Mucosa of stomach (tissue), 1 donor: Measurements from ENCODE around the gene TUBA4A.
A peak's percentile ranks its signal among the peaks of the same experiment; 100 is the strongest.

Experiments
- H3K27me3 ChIP-seq: one replicate; pipeline ENCODE4 v1.7.0; 2013; ENCODE audit warnings: mild to moderate bottlenecking, low read length; ENCODE audit not compliant: control insufficient read depth, insufficient read depth
- H3K36me3 ChIP-seq: one replicate; pipeline ENCODE4 v1.7.0; 2013; ENCODE audit warnings: low read length; ENCODE audit not compliant: control insufficient read depth, insufficient read depth
- H3K4me1 ChIP-seq: one replicate; pipeline ENCODE4 v1.7.0; 2013; ENCODE audit warnings: mild to moderate bottlenecking, low read length; ENCODE audit not compliant: control insufficient read depth, insufficient read depth
- H3K4me3 ChIP-seq: one replicate; pipeline ENCODE4 v1.7.0; 2013; ENCODE audit warnings: low read length
- H3K9ac ChIP-seq: one replicate; pipeline ENCODE4 v1.7.0; 2013; ENCODE audit warnings: mild to moderate bottlenecking, low read length, moderate library complexity
- H3K9me3 ChIP-seq: one replicate; pipeline ENCODE4 v1.7.0; 2013; ENCODE audit warnings: mild to moderate bottlenecking, low read length, moderate library complexity; ENCODE audit not compliant: control insufficient read depth
- donor health status: Pancreatic carcinoma.

TUBA4A gene

GRCh38 chr2:219221957-219222518 is 31.7 kb downstream of the TUBA4A start:
- Histone ChIP-seq H3K9me3 (no peaks in the 10 kb centered on the region), H3K4me3 (no peak overlapping the region), H3K36me3 (peaks cover 28% of the 10 kb centered on the region), H3K27me3 (no peaks in the 10 kb centered on the region), H3K9ac (no peak overlapping the region), H3K4me1 (peaks cover 22% of the 10 kb centered on the region)

- peaks cover 33% of the 10 kb centered on the region for H3K4me1 ChIP-seq
- H3K36me3 ChIP-seq, result peaks cover 28% of the 10 kb centered on the region
- H3K9ac ChIP-seq, result no peak overlapping the region
- no peaks in the 10 kb centered on the region for H3K27me3 ChIP-seq
- no peak overlapping the region for H3K4me3 ChIP-seq
- no peaks in the 10 kb centered on the region for H3K9me3 ChIP-seq
These were observed 32.9 kb downstream of the TUBA4A start for GRCh38 chr2:219220652-219221402.

GRCh38 chr2:219219784-219220532 is 33.8 kb downstream of the TUBA4A start:
- Histone ChIP-seq H3K36me3 (peaks cover 24% of the 10 kb centered on the region), H3K4me3 (no peak overlapping the region), H3K4me1 (peaks cover 33% of the 10 kb centered on the region), H3K9me3 (no peaks in the 10 kb centered on the region), H3K9ac (no peak overlapping the region), H3K27me3 (no peaks in the 10 kb centered on the region)

GRCh38 chr2:219218732-219219701 is 34.7 kb downstream of the TUBA4A start, which contains the start of gene ABCB6:
Gene ABCB6 (minus strand): TSS chr2:219218958. CDS start chr2:219218673, 285 bp downstream.
- Histone ChIP-seq H3K4me1 (peaks cover 33% of the 10 kb centered on the region), H3K9me3 (no peaks in the 10 kb centered on the region), H3K9ac (peak within 1 kb of the TSS; percentile 49), H3K36me3 (peaks cover 18% of the 10 kb centered on the region), H3K27me3 (no peaks in the 10 kb centered on the region), H3K4me3 (peak within 1 kb of the TSS; percentile 28)

- peak overlapping the region; percentile 49 for H3K9ac ChIP-seq
- H3K36me3 ChIP-seq, result peaks cover 10% of the 10 kb centered on the region
- peaks cover 33% of the 10 kb centered on the region for H3K4me1 ChIP-seq
- no peaks in the 10 kb centered on the region for H3K27me3 ChIP-seq
- no peaks in the 10 kb centered on the region for H3K9me3 ChIP-seq
- H3K4me3 ChIP-seq, result peak overlapping the region; percentile 28
These were observed 35.4 kb downstream of the TUBA4A start for GRCh38 chr2:219218217-219218731.

- Histone ChIP-seq H3K4me1 (peaks cover 33% of the 10 kb centered on the region), H3K36me3 (peaks cover 8% of the 10 kb centered on the region), H3K27me3 (no peaks in the 10 kb centered on the region)
These were observed 37.2 kb downstream of the TUBA4A start for GRCh38 chr2:219216535-219216915.

GRCh38 chr2:219215871-219216534 is 37.7 kb downstream of the TUBA4A start:
- Histone ChIP-seq H3K36me3 (peaks cover 8% of the 10 kb centered on the region), H3K9ac (no peak overlapping the region), H3K27me3 (no peaks in the 10 kb centered on the region), H3K4me3 (no peak overlapping the region), H3K4me1 (peaks cover 33% of the 10 kb centered on the region), H3K9me3 (no peaks in the 10 kb centered on the region)

More at GRCh38 chr2:219216535-219216915, 37.2 kb downstream of the TUBA4A start:
- no peak overlapping the region for H3K9ac ChIP-seq
- H3K4me3 ChIP-seq, result no peak overlapping the region
- H3K9me3 ChIP-seq, result no peaks in the 10 kb centered on the region

- Histone ChIP-seq H3K9me3 (no peaks in the 10 kb centered on the region), H3K27me3 (no peaks in the 10 kb centered on the region), H3K9ac (no peak overlapping the region), H3K36me3 (peaks cover under 1% of the 10 kb centered on the region), H3K4me1 (peaks cover 32% of the 10 kb centered on the region), H3K4me3 (no peak overlapping the region)
These were observed 38.9 kb downstream of the TUBA4A start for GRCh38 chr2:219214786-219215185.

GRCh38 chr2:219214141-219214540 is 39.6 kb downstream of the TUBA4A start:
- H3K4me3 ChIP-seq, result no peak overlapping the region
- no peak overlapping the region for H3K9ac ChIP-seq
- H3K9me3 ChIP-seq, result no peaks in the 10 kb centered on the region
- no peaks in the 10 kb centered on the region for H3K27me3 ChIP-seq
- H3K4me1 ChIP-seq, result peaks cover 26% of the 10 kb centered on the region
- H3K36me3 ChIP-seq, result peaks cover 2% of the 10 kb centered on the region

- no peak overlapping the region for H3K9ac ChIP-seq
- no peaks in the 10 kb centered on the region for H3K9me3 ChIP-seq
- no peak overlapping the region for H3K4me3 ChIP-seq
- H3K27me3 ChIP-seq, result no peaks in the 10 kb centered on the region
- peaks cover 6% of the 10 kb centered on the region for H3K36me3 ChIP-seq
- H3K4me1 ChIP-seq, result peaks cover 23% of the 10 kb centered on the region
These were observed 40.1 kb downstream of the TUBA4A start for GRCh38 chr2:219213486-219214071.
